ENCODE results near the gene HP1BP3. TPM values are rescaled to one million over a fixed set of nuclear protein-coding genes. Genes with fewer than 3 reads are reported as not detected.

Gene HP1BP3
- total RNA-seq, 4 donors from 2014 or later: 138 to 202 (median 148) TPM

GRCh38 chr1:20717452-20718342, 69.4 kb downstream of the HP1BP3 start, which contains the start of gene KIF17:
Gene KIF17, minus strand, starts transcription at chr1:20718007. Its CDS starts 301 bp downstream, at chr1:20717706.
- DNase-seq (ENCODE audit: low spot score) (peak; percentile 34), ATAC-seq (ENCODE audit: low FRiP score) (peak; percentile 90)
- TF ChIP-seq, protein P1, sequence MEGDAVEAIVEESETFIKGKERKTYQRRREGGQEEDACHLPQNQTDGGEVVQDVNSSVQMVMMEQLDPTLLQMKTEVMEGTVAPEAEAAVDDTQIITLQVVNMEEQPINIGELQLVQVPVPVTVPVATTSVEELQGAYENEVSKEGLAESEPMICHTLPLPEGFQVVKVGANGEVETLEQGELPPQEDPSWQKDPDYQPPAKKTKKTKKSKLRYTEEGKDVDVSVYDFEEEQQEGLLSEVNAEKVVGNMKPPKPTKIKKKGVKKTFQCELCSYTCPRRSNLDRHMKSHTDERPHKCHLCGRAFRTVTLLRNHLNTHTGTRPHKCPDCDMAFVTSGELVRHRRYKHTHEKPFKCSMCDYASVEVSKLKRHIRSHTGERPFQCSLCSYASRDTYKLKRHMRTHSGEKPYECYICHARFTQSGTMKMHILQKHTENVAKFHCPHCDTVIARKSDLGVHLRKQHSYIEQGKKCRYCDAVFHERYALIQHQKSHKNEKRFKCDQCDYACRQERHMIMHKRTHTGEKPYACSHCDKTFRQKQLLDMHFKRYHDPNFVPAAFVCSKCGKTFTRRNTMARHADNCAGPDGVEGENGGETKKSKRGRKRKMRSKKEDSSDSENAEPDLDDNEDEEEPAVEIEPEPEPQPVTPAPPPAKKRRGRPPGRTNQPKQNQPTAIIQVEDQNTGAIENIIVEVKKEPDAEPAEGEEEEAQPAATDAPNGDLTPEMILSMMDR (IDR thresholded peaks at IDR 0.05): no peak

GRCh38 chr1:20716232-20716631, 70.9 kb downstream of the HP1BP3 start:
- ATAC-seq (ENCODE audit: low FRiP score) (no peak), DNase-seq (ENCODE audit: low spot score) (no peak)
- TF ChIP-seq, protein P1 (IDR thresholded peaks at IDR 0.05): no peak

GRCh38 chr1:20715406-20715805, 71.7 kb downstream of the HP1BP3 start:
- DNase-seq (ENCODE audit: low spot score): no peak
- TF ChIP-seq, protein P1 (IDR thresholded peaks at IDR 0.05): no peak
- no peak for ATAC-seq (ENCODE audit: low FRiP score)

DNA sequence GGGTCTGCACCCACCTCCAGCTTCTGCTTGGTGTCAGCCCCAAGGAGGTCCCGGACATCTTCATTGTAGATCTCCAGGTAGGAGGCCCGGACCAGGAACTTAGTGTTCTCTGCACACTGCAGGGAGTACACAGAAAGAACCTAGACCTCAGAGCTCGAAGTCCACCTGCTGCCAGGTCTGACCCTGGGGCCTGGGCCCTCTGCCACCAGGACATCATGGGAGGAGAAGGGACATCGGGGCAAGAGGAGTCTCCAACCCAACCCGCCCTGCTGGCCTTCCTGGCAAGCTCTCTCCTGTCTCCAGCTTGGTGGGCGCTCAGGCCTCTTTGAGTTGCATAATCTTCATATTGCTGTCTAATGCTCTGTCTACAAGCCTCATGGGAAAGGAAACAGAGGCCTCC, 73.7 kb downstream of the HP1BP3 start:
- DNase-seq (ENCODE audit: low spot score) (no peak), ATAC-seq (ENCODE audit: low FRiP score) (no peak)
- TF ChIP-seq, protein P1 (IDR thresholded peaks at IDR 0.05): no peak

GRCh38 chr1:20712215-20712577, 74.9 kb downstream of the HP1BP3 start:
- ATAC-seq (ENCODE audit: low FRiP score) (no peak), DNase-seq (ENCODE audit: low spot score) (no peak)
- TF ChIP-seq, protein P1 (IDR thresholded peaks at IDR 0.05): no peak

- DNase-seq (ENCODE audit: low spot score) (no peak), ATAC-seq (ENCODE audit: low FRiP score) (no peak)
- TF ChIP-seq, protein P1 (IDR thresholded peaks at IDR 0.05): no peak
Observed at GRCh38 chr1:20711285-20712214, 75.6 kb downstream of the HP1BP3 start.
